ENCODE data around the gene UBL4A.

Gene UBL4A

GRCh38 chrX:154486396-154487207, at the start of gene UBL4A:
TSS of gene UBL4A (minus strand) at chrX:154486615. CDS start at chrX:154486584, 31 bp downstream.
- DNase-seq (ENCODE audit: low read depth in 2 of 2): no peak

- no peak for DNase-seq (ENCODE audit: low read depth in 2 of 2)
Observed at GRCh38 chrX:154535892-154536291, 49.5 kb upstream of the UBL4A start.

- DNase-seq (ENCODE audit: low read depth in 2 of 2): peak; percentile 42 to 52
Observed at GRCh38 chrX:154534526-154535322, 48.3 kb upstream of the UBL4A start.

GRCh38 chrX:154532690-154533089, 46.3 kb upstream of the UBL4A start:
- no peak for DNase-seq (ENCODE audit: low read depth in 2 of 2)

- DNase-seq (ENCODE audit: low read depth in 2 of 2): no peak
Observed at GRCh38 chrX:154531626-154532025, 45.2 kb upstream of the UBL4A start.

- DNase-seq (ENCODE audit: low read depth in 2 of 2): no peak
Observed at GRCh38 chrX:154530286-154530685, 43.9 kb upstream of the UBL4A start.

GRCh38 chrX:154529206-154529612, 42.8 kb upstream of the UBL4A start:
- no peak for DNase-seq (ENCODE audit: low read depth in 2 of 2)

GRCh38 chrX:154526901-154527675, 40.7 kb upstream of the UBL4A start:
- peak; percentile 45 to 47 for DNase-seq (ENCODE audit: low read depth in 2 of 2)

- DNase-seq (ENCODE audit: low read depth in 2 of 2): no peak
Observed at GRCh38 chrX:154525606-154526490, 39.4 kb upstream of the UBL4A start.

GRCh38 chrX:154519389-154519788, 33.0 kb upstream of the UBL4A start:
- DNase-seq (ENCODE audit: low read depth in 2 of 2): no peak

- no peak for DNase-seq (ENCODE audit: low read depth in 2 of 2)
Observed at GRCh38 chrX:154517101-154517781, 30.8 kb upstream of the UBL4A start.

- peak; percentile 21 to 23 for DNase-seq (ENCODE audit: low read depth in 2 of 2)
Observed at GRCh38 chrX:154516656-154517100, 30.3 kb upstream of the UBL4A start.

GRCh38 chrX:154515966-154516655, 29.7 kb upstream of the UBL4A start, which contains the start of gene FAM3A:
TSS of gene FAM3A (minus strand) at chrX:154516232. CDS start at chrX:154515772, 460 bp downstream.
- peak; percentile 65 to 71 for DNase-seq (ENCODE audit: low read depth in 2 of 2)

- DNase-seq (ENCODE audit: low read depth in 2 of 2): no peak
Observed at GRCh38 chrX:154515090-154515965, 28.9 kb upstream of the UBL4A start.

GRCh38 chrX:154513716-154514115, 27.3 kb upstream of the UBL4A start:
- DNase-seq (ENCODE audit: low read depth in 2 of 2): no peak

GRCh38 chrX:154512879-154513553, 26.6 kb upstream of the UBL4A start:
- no peak for DNase-seq (ENCODE audit: low read depth in 2 of 2)

- DNase-seq (ENCODE audit: low read depth in 2 of 2): no peak
Observed at GRCh38 chrX:154511761-154512160, 25.3 kb upstream of the UBL4A start.

GRCh38 chrX:154509455-154509854, 23.0 kb upstream of the UBL4A start:
- DNase-seq (ENCODE audit: low read depth in 2 of 2): no peak

All from fibroblast of skin of left quadriceps (primary cell).